ENCODE results near the gene ECD. TPM values are rescaled to one million over a fixed set of nuclear protein-coding genes. Genes with fewer than 3 reads are reported as not detected.

The ECD gene
- total and polyA plus RNA-seq, 10 of the 15 experiments (the other 5 are each of a cell fraction or from before 2014, with no cell fraction given): 27.3 to 61.6 (median 44.0) TPM

GRCh38 chr10:73097305-73097670 lies 70.5 kb downstream of the ECD start (continued):
- TF ChIP-seq ZBED1 (IDR thresholded peaks at IDR 0.05; ENCODE audit: borderline replicate concordance) (0 out of 2 replicates have a peak, but pooled peaks have one; percentile 20), ZSCAN29 (IDR thresholded peaks at IDR 0.05) (no peak), RELB (IDR thresholded peaks at IDR 0.05; ENCODE audit: low read depth) (no peak), SMARCA5 (IDR thresholded peaks at IDR 0.05) (peak; percentile 36; the same call in 1 of the 2 replicates)

GRCh38 chr10:73096449-73097304 lies 71.1 kb downstream of the ECD start, which contains the start of gene P4HA1:
Gene P4HA1 (minus strand): TSS chr10:73096866. CDS start chr10:73074883, 21,983 bp downstream.
- DNase-seq (ENCODE audit: low read depth, low spot score) (peak; percentile 96), ATAC-seq (peak; percentile 94), FAIRE-seq (peak; percentile 90)
- H3K9me3 ChIP-seq (replicated peaks; ENCODE audit: control insufficient read depth, insufficient read depth, low read length): no peaks in the 10 kb centered on the region
- RAD21 ChIA-PET (ENCODE audit: unreplicated experiment): interaction anchor here (0.6 to 5.7 kb wide), 24 partner anchors 10 to 639 kb away, joined by 3 to 90 read pairs (median 5); partner anchors contain the start of genes DNAJC9, FAM149B1, MCU and NUDT13
- SMC1A ChIA-PET (ENCODE audit: uncharacterized antibody, unreplicated experiment): interaction anchor here (0.7 to 7.6 kb wide), 25 partner anchors 9 to 122 kb away, joined by 3 to 114 read pairs (median 6); partner anchors contain the start of gene NUDT13
- peak within 1 kb of the TSS; percentile 74 for H2AFZ ChIP-seq (ENCODE audit: control insufficient read depth, low read depth, low read length)
- no peaks in the 10 kb centered on the region; a peak in 1 of 4 replicates for H3K36me3 ChIP-seq (ENCODE audit: control insufficient read depth in 2 of 2, insufficient read depth in 2 of 2, low read length in 1 of 2)
- CTCF ChIA-PET: interaction anchor here (0.7 to 9.6 kb wide), 14 partner anchors 9 to 279 kb away, joined by 3 to 110 read pairs (median 9); partner anchors contain the start of genes CFAP70 and NUDT13
- under 1% methylated on average over 74 of the region's 75 CpGs for WGBS (ENCODE audit: insufficient coverage, insufficient replicate concordance, low lambda C conversion rate, missing lambda C conversion rate)
- peak within 1 kb of the TSS; percentile 89 for H3K27ac ChIP-seq (ENCODE audit: control insufficient read depth, insufficient read depth)
- peak within 1 kb of the TSS; percentile 62 for H3K4me2 ChIP-seq (ENCODE audit: control insufficient read depth, insufficient read depth)
- peaks cover 6% of the 10 kb centered on the region; the same call in 1 of the 2 replicates for H3K4me1 ChIP-seq (ENCODE audit: control insufficient read depth, insufficient read depth, low read length)
- POLR2A ChIA-PET: interaction anchor here (0.6 to 7.0 kb wide), 22 partner anchors 10 to 896 kb away, joined by 3 to 49 read pairs (median 6); partner anchors contain the start of genes ANXA7, DNAJC9, ECD and FAM149B1
- H3K4me3 ChIP-seq: peak within 1 kb of the TSS; percentile 95
- BruUV-seq (replicated peaks): no TSS peak
- peak within 1 kb of the TSS; percentile 91 for H3K9ac ChIP-seq (ENCODE audit: control insufficient read depth, insufficient read depth, low read length)
- H4K20me1 ChIP-seq (ENCODE audit: control insufficient read depth, insufficient read depth): no peaks in the 10 kb centered on the region; the same call in 1 of the 2 replicates
- H3K27me3 ChIP-seq (replicated peaks in 1 of 2; ENCODE audit: control insufficient read depth in 2 of 2, insufficient read depth in 2 of 2, low read length in 1 of 2): no peaks in the 10 kb centered on the region
- in situ Hi-C loops (cut with MboI) (loop anchor here (5.0 kb wide), 1 partner anchor 66 kb away; no protein-coding TSS in a partner anchor), intact Hi-C loops (cut with micrococcal nuclease; ENCODE audit: unreplicated experiment) (loop anchor here (2.0 kb wide), 2 partner anchors 62 to 150 kb away; partner anchors contain the start of gene DNAJC9)
- H3K79me2 ChIP-seq (ENCODE audit: control insufficient read depth, insufficient read depth, low read length): peaks cover 49% of the 10 kb centered on the region
- TF ChIP-seq KDM1A (IDR thresholded peaks at IDR 0.05; ENCODE audit: borderline replicate concordance): no peak
- peak; percentile 91 for TF ChIP-seq RELA (IDR thresholded peaks at IDR 0.05; ENCODE audit: borderline replicate concordance, partially characterized antibody)
- peak in 1 of 2 experiments; percentile 41; a peak in 1 of 4 replicates for TF ChIP-seq EP300 (IDR thresholded peaks at IDR 0.05; ENCODE audit: borderline replicate concordance in 1 of 2, control insufficient read depth in 1 of 2, low read depth in 2 of 2, low read length in 2 of 2)
- 0 out of 2 replicates have a peak, but pooled peaks have one; percentile 18 for TF ChIP-seq MTA2 (IDR thresholded peaks at IDR 0.05; ENCODE audit: low read depth)
- no peak for TF ChIP-seq BCLAF1 (IDR thresholded peaks at IDR 0.05)
- TF ChIP-seq SUZ12 (IDR thresholded peaks at IDR 0.05; ENCODE audit: unreplicated experiment): no peak
- no peak for TF ChIP-seq WRNIP1 (IDR thresholded peaks at IDR 0.05; ENCODE audit: borderline replicate concordance, low read depth, low read length)
